B cell (primary cell): ENCODE data around the gene TBC1D20.

Experiments used
- EZH2 ChIP-seq: IDR thresholded peaks from 2 replicates; pipeline ENCODE4 v1.6.1; 2012; ENCODE audit warnings: borderline replicate concordance, low read depth, mild to moderate bottlenecking, moderate library complexity, low read length; ENCODE audit not compliant: insufficient read depth, poor library complexity, severe bottlenecking
- TF ChIP-seq, protein P1 (sequence below): fragments of 200-600 bp; IDR thresholded peaks from one replicate; pipeline ENCODE4 v1.8.0; 2022; ENCODE audit warnings: antibody characterized with exemption, mild to moderate bottlenecking

DNA sequence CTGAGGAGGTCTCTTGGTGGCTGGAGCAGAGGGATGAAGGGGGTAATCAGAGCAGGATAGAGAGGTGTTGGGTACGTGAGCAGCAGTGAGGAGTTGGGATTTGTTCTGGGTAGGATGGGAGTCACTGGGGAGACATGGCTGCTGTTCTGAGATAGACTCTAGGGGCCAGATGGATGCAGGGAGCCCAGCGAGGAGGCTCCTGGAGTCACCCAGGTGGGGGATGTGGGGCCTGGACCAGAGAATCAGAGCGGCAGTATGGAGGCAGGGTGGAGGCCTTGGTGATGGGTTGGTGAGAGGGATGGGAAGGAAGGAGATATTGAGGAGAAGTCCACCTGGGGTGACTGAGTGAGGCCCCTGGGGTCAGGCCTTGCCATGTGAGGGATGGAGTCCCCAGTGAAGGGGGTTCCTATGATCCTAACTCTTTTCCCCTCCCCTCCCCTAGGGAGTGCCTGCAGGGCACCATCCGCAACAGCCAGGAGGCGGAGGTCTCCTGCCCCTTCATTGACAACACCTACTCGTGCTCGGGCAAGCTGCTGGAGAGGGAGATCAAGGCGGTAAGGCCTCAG, 40.6 kb downstream of the TBC1D20 start:
- TF ChIP-seq, protein P1, sequence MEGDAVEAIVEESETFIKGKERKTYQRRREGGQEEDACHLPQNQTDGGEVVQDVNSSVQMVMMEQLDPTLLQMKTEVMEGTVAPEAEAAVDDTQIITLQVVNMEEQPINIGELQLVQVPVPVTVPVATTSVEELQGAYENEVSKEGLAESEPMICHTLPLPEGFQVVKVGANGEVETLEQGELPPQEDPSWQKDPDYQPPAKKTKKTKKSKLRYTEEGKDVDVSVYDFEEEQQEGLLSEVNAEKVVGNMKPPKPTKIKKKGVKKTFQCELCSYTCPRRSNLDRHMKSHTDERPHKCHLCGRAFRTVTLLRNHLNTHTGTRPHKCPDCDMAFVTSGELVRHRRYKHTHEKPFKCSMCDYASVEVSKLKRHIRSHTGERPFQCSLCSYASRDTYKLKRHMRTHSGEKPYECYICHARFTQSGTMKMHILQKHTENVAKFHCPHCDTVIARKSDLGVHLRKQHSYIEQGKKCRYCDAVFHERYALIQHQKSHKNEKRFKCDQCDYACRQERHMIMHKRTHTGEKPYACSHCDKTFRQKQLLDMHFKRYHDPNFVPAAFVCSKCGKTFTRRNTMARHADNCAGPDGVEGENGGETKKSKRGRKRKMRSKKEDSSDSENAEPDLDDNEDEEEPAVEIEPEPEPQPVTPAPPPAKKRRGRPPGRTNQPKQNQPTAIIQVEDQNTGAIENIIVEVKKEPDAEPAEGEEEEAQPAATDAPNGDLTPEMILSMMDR = no peak
- TF ChIP-seq EZH2 = no peak
